Lower leg skin (tissue), 3 donors: ENCODE measurements around the gene ACAA1.

ENCODE experiments used
- CTCF ChIP-seq, 3 donors: fragments of 450-650 bp; IDR thresholded peaks; one replicate each; pipeline ENCODE4 v1.5.1; 2016; ENCODE audit warnings: antibody characterized with exemption in 3 of 3, mild to moderate bottlenecking in 3 of 3, moderate library complexity in 2 of 3
- POLR2A ChIP-seq, 2 donors: fragments of 450-650 bp; IDR thresholded peaks; one replicate each; pipeline ENCODE4 v1.6.1; 2016 to 2017; ENCODE audit warnings: antibody characterized with exemption in 2 of 2, mild to moderate bottlenecking in 1 of 2, moderate library complexity in 1 of 2

GRCh38 chr3:38139191-38139590 is 2.3 kb upstream of the ACAA1 start:
- no peak for TF ChIP-seq CTCF (IDR thresholded peaks at IDR 0.05)
- TF ChIP-seq POLR2A (IDR thresholded peaks at IDR 0.05) = no peak
